HG03558 (cell line): ENCODE data around the gene PAEP.
"Not testable (repeated sequence)": the region's sequence is repeated elsewhere in the genome, so short reads cannot be mapped to it uniquely, and the experiment has no call there.

Source experiments
- ATAC-seq: cut with Tn5 transposase; IDR thresholded peaks from one replicate; pipeline ENCODE4 v1.9.1; 2021; ENCODE audit warnings: moderate number of reproducible peaks; ENCODE audit not compliant: unreplicated experiment; ENCODE audit errors: extremely low read depth

Gene PAEP

GRCh38 chr9:135561391-135562234 is at the start of gene PAEP:
Gene PAEP, plus strand, starts transcription at chr9:135561756.
- ATAC-seq = no peak

GRCh38 chr9:135512241-135512603 is 49.3 kb upstream of the PAEP start:
- no peak for ATAC-seq

GRCh38 chr9:135512904-135513303 is 48.7 kb upstream of the PAEP start:
- no peak for ATAC-seq

GRCh38 chr9:135513351-135513846 is 48.2 kb upstream of the PAEP start:
- no peak for ATAC-seq

GRCh38 chr9:135513906-135514305 is 47.6 kb upstream of the PAEP start:
- not testable (repeated sequence) for ATAC-seq

GRCh38 chr9:135514342-135515082 is 47.0 kb upstream of the PAEP start:
- no peak for ATAC-seq

GRCh38 chr9:135515083-135515951 is 46.2 kb upstream of the PAEP start:
- no peak for ATAC-seq

- ATAC-seq = no peak
Observed at GRCh38 chr9:135516132-135516860, 45.3 kb upstream of the PAEP start.

- ATAC-seq = no peak
Observed at GRCh38 chr9:135517407-135517822, 44.1 kb upstream of the PAEP start.

- ATAC-seq = no peak
Observed at GRCh38 chr9:135519179-135519971, 42.2 kb upstream of the PAEP start.

GRCh38 chr9:135520916-135521607 is 40.5 kb upstream of the PAEP start, which contains the start of gene LCN1:
Gene LCN1, plus strand, starts transcription at chr9:135521440. Its CDS starts 58 bp downstream, at chr9:135521498.
- ATAC-seq = no peak

- no peak for ATAC-seq
Observed at GRCh38 chr9:135521608-135522095, 39.9 kb upstream of the PAEP start.

- ATAC-seq = no peak
Observed at GRCh38 chr9:135522137-135522877, 39.2 kb upstream of the PAEP start.

- ATAC-seq = no peak
Observed at GRCh38 chr9:135522931-135523330, 38.6 kb upstream of the PAEP start.

- no peak for ATAC-seq
Observed at GRCh38 chr9:135523521-135524129, 37.9 kb upstream of the PAEP start.

- ATAC-seq = no peak
Observed at GRCh38 chr9:135524130-135524861, 37.3 kb upstream of the PAEP start.
